Liver (tissue), 9 donors: ENCODE measurements around the gene PCP2. TPM values are rescaled to one million over a fixed set of nuclear protein-coding genes. Genes with fewer than 3 reads are reported as not detected.

ENCODE experiments used
- DNase-seq: peaks from one replicate; pipeline ENCODE4 v3.0.0-alpha.2; 2017; ENCODE audit warnings: low spot score
- H3K27ac ChIP-seq, 2 donors: one replicate each; pipeline ENCODE4 v1.7.0; 2013; ENCODE audit warnings: inconsistent platforms in 2 of 2, low read length in 2 of 2, control low read depth in 1 of 2, low read depth in 1 of 2, mild to moderate bottlenecking in 1 of 2
- H3K27me3 ChIP-seq, 4 donors: one replicate each; pipeline versions ENCODE4 v1.6.1 to v1.7.0; 2013; ENCODE audit warnings: low read length in 3 of 4, inconsistent platforms in 1 of 4, mild to moderate bottlenecking in 1 of 4, moderate library complexity in 1 of 4; ENCODE audit not compliant: control insufficient read depth in 4 of 4, insufficient read depth in 4 of 4
- H3K36me3 ChIP-seq, 4 donors: one replicate each; pipeline versions ENCODE4 v1.6.1 to v1.7.0; 2013; ENCODE audit warnings: low read length in 3 of 4, mild to moderate bottlenecking in 3 of 4, low read depth in 1 of 4, moderate library complexity in 1 of 4; ENCODE audit not compliant: control insufficient read depth in 4 of 4, insufficient read depth in 3 of 4
- H3K4me1 ChIP-seq, 4 donors: one replicate each; pipeline versions ENCODE4 v1.6.1 to v1.7.0; 2013; ENCODE audit warnings: low read length in 3 of 4, mild to moderate bottlenecking in 3 of 4, moderate library complexity in 1 of 4; ENCODE audit not compliant: control insufficient read depth in 4 of 4, insufficient read depth in 4 of 4
- H3K4me3 ChIP-seq, 3 donors: one replicate each; pipeline versions ENCODE4 v1.6.1 to v1.7.0; 2013; ENCODE audit warnings: low read length in 3 of 3, control low read depth in 1 of 3, low read depth in 1 of 3, mild to moderate bottlenecking in 1 of 3
- H3K9ac ChIP-seq, 2 donors: one replicate each; pipeline ENCODE4 v1.7.0; 2013; ENCODE audit warnings: low read length in 2 of 2, mild to moderate bottlenecking in 2 of 2, moderate library complexity in 2 of 2, control low read depth in 1 of 2, low read depth in 1 of 2
- H3K9me3 ChIP-seq, 4 donors: one replicate each; pipeline versions ENCODE4 v1.6.1 to v1.7.0; 2013; ENCODE audit warnings: low read length in 3 of 4; ENCODE audit not compliant: control insufficient read depth in 4 of 4
- ATF3 ChIP-seq: IDR thresholded peaks from 2 replicates; pipeline ENCODE4 v1.6.1; 2016; ENCODE audit warnings: antibody characterized with exemption
- CTCF ChIP-seq: fragments of 150-350 bp; IDR thresholded peaks from 2 replicates; pipeline ENCODE4 v1.5.1; 2017; ENCODE audit warnings: improper control_type of control experiment, low read depth, low read length; ENCODE audit not compliant: missing input control
- EGR1 ChIP-seq, 2 donors: IDR thresholded peaks; 2 replicates each; pipeline ENCODE4 v1.6.1; 2016 to 2018; ENCODE audit warnings: antibody characterized with exemption in 2 of 2, low read depth in 2 of 2
- FOXA1 ChIP-seq: IDR thresholded peaks from 2 replicates; pipeline ENCODE4 v1.6.1; 2016; ENCODE audit warnings: antibody characterized with exemption
- FOXA2 ChIP-seq: IDR thresholded peaks from 2 replicates; pipeline ENCODE4 v1.6.1; 2016; ENCODE audit warnings: antibody characterized with exemption
- GABPA ChIP-seq, 2 donors: IDR thresholded peaks in 1 of 2; conservative IDR thresholded peaks in 1 of 2; 2 replicates each; pipeline ENCODE4 v1.6.1; 2016; ENCODE audit warnings: antibody characterized with exemption in 2 of 2, mild to moderate bottlenecking in 1 of 2, moderate library complexity in 1 of 2
- HNF4A ChIP-seq, 2 donors: conservative IDR thresholded peaks; 2 replicates each; pipeline ENCODE4 v1.6.1; 2016; ENCODE audit warnings: antibody characterized with exemption in 2 of 2, mild to moderate bottlenecking in 2 of 2
- HNF4G ChIP-seq: IDR thresholded peaks from 2 replicates; pipeline ENCODE4 v1.6.1; 2016; ENCODE audit warnings: antibody characterized with exemption
- JUND ChIP-seq, 2 donors: IDR thresholded peaks; 2 replicates each; pipeline ENCODE4 v1.6.1; 2016; ENCODE audit warnings: antibody characterized with exemption in 2 of 2
- MAX ChIP-seq: IDR thresholded peaks from 2 replicates; pipeline ENCODE4 v1.6.1; 2016; ENCODE audit warnings: antibody characterized with exemption
- NR2F2 ChIP-seq: IDR thresholded peaks from 2 replicates; pipeline ENCODE4 v1.6.1; 2016; ENCODE audit warnings: antibody characterized with exemption
- RAD21 ChIP-seq, 2 donors: IDR thresholded peaks; 2 replicates each; pipeline ENCODE4 v1.6.1; 2016; ENCODE audit warnings: antibody characterized with exemption in 2 of 2, mild to moderate bottlenecking in 2 of 2
- REST ChIP-seq: IDR thresholded peaks from 2 replicates; pipeline ENCODE4 v1.6.1; 2016; ENCODE audit warnings: antibody characterized with exemption, mild to moderate bottlenecking
- RXRA ChIP-seq, 2 donors: IDR thresholded peaks; 2 replicates each; pipeline ENCODE4 v1.6.1; 2017 to 2018; ENCODE audit warnings: antibody characterized with exemption in 2 of 2, mild to moderate bottlenecking in 1 of 2
- SP1 ChIP-seq: IDR thresholded peaks from 2 replicates; pipeline ENCODE4 v1.6.1; 2018; ENCODE audit warnings: antibody characterized with exemption, mild to moderate bottlenecking
- TAF1 ChIP-seq: conservative IDR thresholded peaks from 2 replicates; pipeline ENCODE4 v1.6.1; 2016; ENCODE audit warnings: antibody characterized with exemption, mild to moderate bottlenecking
- YY1 ChIP-seq: IDR thresholded peaks from 2 replicates; pipeline ENCODE4 v1.6.1; 2016; ENCODE audit warnings: antibody characterized with exemption, mild to moderate bottlenecking
- ZBTB33 ChIP-seq: IDR thresholded peaks from 2 replicates; pipeline ENCODE4 v1.6.1; 2016; ENCODE audit warnings: antibody characterized with exemption
- WGBS: extraction: QIAGEN DNeasy Blood & Tissue Kit; methylation state at CpG from one replicate; pipeline ENCODE4 v1.1.7; 2013; 5-methylcytosine and 5-hydroxymethylcytosine counted together
- polyA plus RNA-seq, 2 donors: library from polyadenylated mRNA; stranded (reverse) in 1 of 2; unstranded in 1 of 2; fragments of 200-250 nt in 1 of 2; fragments of >200 nt in 1 of 2; fragmentation: Nextera tagmentation in 1 of 2; extraction: Ambion mirVana in 1 of 2; gene quantifications; one replicate each; pipeline versions ENCODE4 v1.2.1 to v1.2.3, GENCODE V29; 2013 to 2015
- total RNA-seq, 2 donors: library from RNA; depleted of rRNA; stranded (reverse); fragments of >200 nt; gene quantifications; one replicate each; pipeline ENCODE4 v1.2.3, GENCODE V29; 2014
- donor health status: healthy.
- donor health status: healthy.
- donor health status: healthy.
- donor health status: healthy.
- donor health status: healthy.

Gene PCP2
- total and polyA plus RNA-seq, 4 donors, result 0.08 to 0.25 TPM; not detected in 2

GRCh38 chr19:7622933-7623685, 10.4 kb downstream of the PCP2 start:
- Histone ChIP-seq H3K27me3 (no peaks in the 10 kb centered on the region), H3K4me1 (peaks cover 13 to 36% (median 21%) of the 10 kb centered on the region in 4 donors), H3K27ac (no peak overlapping the region), H3K9ac (no peak overlapping the region), H3K4me3 (no peak overlapping the region), H3K9me3 (no peaks in the 10 kb centered on the region), H3K36me3 (peaks cover 17 to 60% (median 27%) of the 10 kb centered on the region in 4 donors)
- WGBS, result 88% methylated on average over 16 of the region's 16 CpGs
- TF ChIP-seq FOXA1 (no peak), SP1 (no peak), YY1 (no peak), GABPA (IDR thresholded peaks at IDR 0.05 in 1 of 2, conservative IDR thresholded peaks at IDR 0.05 in 1 of 2) (no peak), NR2F2 (no peak), MAX (no peak), RAD21 (IDR thresholded peaks at IDR 0.05) (no peak), RXRA (IDR thresholded peaks at IDR 0.05) (no peak), REST (no peak), HNF4A (conservative IDR thresholded peaks at IDR 0.05) (no peak), ZBTB33 (no peak), FOXA2 (no peak), TAF1 (no peak), CTCF (no peak), EGR1 (IDR thresholded peaks at IDR 0.05; ENCODE audit: low read depth in 2 of 2) (no peak), JUND (IDR thresholded peaks at IDR 0.05) (no peak), ATF3 (no peak), HNF4G (no peak)
- DNase-seq, result no peak
